GM12874 (cell line): ENCODE data around the gene GAB1.

Experiments used
- CTCF ChIP-seq: IDR thresholded peaks from 2 replicates; pipeline ENCODE4 v1.5.1; 2011; ENCODE audit warnings: low read depth, mild to moderate bottlenecking, control low read depth, low read length, moderate library complexity; ENCODE audit not compliant: insufficient read depth

Gene GAB1

GRCh38 chr4:143399113-143399949 is 62.7 kb downstream of the GAB1 start:
- peak; percentile 57 for TF ChIP-seq CTCF

GRCh38 chr4:143400082-143400481 is 63.4 kb downstream of the GAB1 start:
- no peak for TF ChIP-seq CTCF

- no peak for TF ChIP-seq CTCF
Observed at GRCh38 chr4:143402776-143403552, 66.3 kb downstream of the GAB1 start.

GRCh38 chr4:143403553-143403820 is 66.8 kb downstream of the GAB1 start:
- TF ChIP-seq CTCF, result no peak

GRCh38 chr4:143404555-143404954 is 67.9 kb downstream of the GAB1 start:
- no peak for TF ChIP-seq CTCF

- no peak for TF ChIP-seq CTCF
Observed at GRCh38 chr4:143405075-143405730, 68.5 kb downstream of the GAB1 start.

GRCh38 chr4:143406523-143406922 is 69.8 kb downstream of the GAB1 start:
- TF ChIP-seq CTCF, result no peak
